Measurements from ENCODE around the gene ATP6V1B1.

GRCh38 chr2:70902067-70902442 lies 33.6 kb upstream of the ATP6V1B1 start:
- TF ChIP-seq BACH1 (tag; IDR thresholded peaks at IDR 0.05), result no peak
- no peak for TF ChIP-seq E2F4 (CRISPR knock-in tag; IDR thresholded peaks at IDR 0.05; ENCODE audit: low read depth)
- no peak for TF ChIP-seq KLF1 (tag; IDR thresholded peaks at IDR 0.05)
- no peak for TF ChIP-seq NFE2 (IDR thresholded peaks at IDR 0.05; ENCODE audit: low read depth)
